RPMI8226 (cell line): ENCODE data around the gene GNAT1.
"Not testable (repeated sequence)": the region's sequence is repeated elsewhere in the genome, so short reads cannot be mapped to it uniquely, and the experiment has no call there.

Experiments
- DNase-seq: peaks from one replicate; pipeline ENCODE4 v3.0.0-alpha.2; 2015

The GNAT1 gene

DNA sequence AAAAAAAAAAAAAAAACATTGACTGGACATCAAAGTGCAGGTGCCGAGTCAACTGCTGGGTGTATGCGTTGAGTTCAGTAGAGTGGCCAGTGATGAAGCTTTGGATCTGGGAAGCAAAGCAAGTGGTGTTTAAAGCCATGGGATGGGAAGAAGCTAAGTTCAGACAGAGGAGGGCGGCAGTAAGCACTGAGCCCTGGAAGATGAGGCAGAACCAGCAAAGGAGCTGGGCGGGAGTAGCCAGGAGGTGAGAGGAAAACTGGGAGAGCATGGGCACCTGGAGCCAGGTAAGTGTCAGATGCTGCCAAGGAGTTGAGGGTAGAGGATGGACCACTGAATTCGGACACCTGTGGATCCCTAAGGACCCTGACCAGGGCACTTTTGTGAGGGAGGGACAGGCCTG lies 33.2 kb downstream of the GNAT1 start:
- no peak for DNase-seq

DNA sequence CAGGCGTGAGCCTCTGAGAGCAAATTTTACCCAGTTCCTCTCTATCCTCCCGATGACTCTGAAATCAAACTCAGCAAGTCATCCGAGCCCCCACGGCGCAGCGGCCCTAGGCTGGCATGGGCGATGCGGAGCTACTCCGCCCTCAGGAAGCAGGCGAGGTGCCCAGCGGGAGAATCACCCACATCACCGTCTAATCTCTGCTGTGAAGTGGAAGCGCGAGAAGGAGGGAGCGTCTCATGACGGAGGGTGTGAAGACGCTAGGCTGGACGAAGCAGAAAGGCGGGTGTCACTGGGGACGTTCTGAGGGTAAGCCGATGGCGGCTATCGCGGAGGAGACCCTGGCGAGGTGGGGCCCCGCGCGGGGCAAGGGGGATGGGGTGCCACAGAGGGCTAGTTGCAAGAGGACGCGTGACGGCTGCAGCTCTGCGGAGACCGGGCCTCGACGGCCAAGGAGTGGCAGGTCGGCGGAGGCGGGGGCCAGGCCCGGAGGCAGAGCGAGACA lies 35.5 kb downstream of the GNAT1 start:
- DNase-seq, result peak; percentile 58

GRCh38 chr3:50227390-50228183 lies 36.2 kb downstream of the GNAT1 start:
- DNase-seq, result peak; percentile 98

DNA sequence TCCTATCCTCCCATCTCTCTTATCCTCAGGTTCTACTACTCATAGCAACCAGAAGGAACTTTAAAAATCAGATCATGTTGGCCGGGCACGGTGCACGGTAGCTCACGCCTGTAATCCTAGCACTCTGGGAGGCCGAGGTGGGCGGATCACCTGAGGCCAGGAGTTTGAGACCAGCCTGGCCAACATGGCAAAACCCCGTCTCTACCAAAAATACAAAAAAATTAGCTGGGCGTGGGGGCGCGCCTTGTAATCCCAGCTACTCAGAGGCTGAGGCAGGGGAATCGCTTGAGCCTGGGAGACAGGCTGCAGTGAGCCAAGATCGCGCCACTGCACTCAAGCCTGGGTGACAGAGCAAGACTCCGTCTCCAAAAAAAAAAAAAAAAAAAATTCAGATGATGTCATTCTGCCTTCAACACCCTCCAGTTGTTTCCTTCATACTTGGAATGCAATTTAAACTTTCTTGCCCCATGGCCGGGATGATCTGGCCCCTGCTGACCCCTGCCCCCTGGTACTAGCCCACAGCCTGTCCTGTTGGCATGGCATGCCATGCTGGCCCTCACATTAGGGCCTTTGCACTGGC lies 36.9 kb downstream of the GNAT1 start:
- DNase-seq, result not testable (repeated sequence)

- DNase-seq, result no peak
Observed at GRCh38 chr3:50229490-50229889, 38.1 kb downstream of the GNAT1 start.

DNA sequence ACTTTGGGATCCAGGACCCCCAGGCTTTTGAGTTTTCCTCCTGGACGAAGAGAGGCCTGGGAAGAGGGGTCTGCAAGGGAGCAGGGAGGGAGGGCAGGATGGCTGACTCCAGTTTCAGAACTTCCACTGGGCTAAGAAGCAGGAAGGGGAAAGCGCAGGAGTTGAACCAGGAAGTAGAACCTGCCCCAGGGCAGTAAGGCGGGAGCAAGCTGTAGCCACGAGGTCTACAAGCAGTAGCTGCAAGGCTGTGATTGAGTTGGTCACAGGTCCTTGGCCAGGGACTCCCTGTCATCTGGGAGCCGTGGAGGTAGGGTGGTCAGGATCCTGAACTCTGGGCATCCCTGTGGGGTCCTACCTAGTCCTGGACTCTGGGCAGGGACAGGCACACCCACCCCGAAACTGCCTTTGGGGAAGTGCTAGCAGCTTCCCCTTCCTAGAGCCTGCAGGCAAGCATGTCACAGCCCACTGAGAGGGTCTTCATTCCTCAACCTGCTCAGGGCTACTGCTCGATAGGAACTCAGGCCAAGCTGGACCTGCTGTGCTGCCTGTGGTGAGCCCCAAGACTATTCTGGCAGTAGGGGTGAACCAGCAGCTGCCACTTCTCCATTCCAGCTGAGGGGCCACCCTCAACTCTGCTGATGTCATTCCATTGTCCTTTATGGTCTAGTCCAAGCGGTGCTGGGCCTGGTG lies 38.8 kb downstream of the GNAT1 start:
- DNase-seq, result no peak

DNA sequence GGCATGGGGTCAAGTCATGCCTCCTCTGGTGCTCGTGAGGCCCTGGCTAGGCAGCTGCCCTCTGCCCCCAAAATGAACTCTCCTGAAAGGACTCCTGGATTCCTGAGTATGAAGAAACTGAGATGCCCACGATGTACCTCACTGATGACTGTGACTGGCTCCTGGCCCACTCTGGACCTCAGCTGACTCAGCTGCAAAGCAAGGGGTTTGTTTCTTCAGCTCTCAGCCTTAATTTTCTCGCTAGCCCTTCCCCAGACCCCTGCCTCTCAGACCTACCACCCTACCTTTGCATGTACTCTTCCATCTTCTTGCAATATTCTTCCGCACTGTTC lies 39.4 kb downstream of the GNAT1 start:
- no peak for DNase-seq

DNA sequence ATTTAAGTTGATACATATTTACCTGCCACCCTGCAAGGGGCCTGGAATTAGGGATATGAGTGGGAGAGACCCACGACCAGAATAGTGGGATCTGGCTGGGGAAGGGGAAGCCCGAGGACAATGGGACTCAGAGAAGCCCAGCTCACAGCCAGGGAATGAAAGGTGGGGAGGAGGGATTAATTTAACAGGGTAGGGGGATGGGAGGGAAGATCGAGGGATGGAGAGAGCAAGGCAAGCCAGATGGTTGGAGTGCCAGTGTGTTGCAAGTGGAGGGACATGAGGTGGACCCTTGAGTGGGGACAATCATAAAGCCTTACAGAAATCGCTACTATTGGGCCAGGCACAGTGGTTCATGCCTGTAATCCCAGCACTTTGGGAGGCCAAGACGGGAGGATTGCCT lies 40.2 kb downstream of the GNAT1 start:
- DNase-seq, result no peak

DNA sequence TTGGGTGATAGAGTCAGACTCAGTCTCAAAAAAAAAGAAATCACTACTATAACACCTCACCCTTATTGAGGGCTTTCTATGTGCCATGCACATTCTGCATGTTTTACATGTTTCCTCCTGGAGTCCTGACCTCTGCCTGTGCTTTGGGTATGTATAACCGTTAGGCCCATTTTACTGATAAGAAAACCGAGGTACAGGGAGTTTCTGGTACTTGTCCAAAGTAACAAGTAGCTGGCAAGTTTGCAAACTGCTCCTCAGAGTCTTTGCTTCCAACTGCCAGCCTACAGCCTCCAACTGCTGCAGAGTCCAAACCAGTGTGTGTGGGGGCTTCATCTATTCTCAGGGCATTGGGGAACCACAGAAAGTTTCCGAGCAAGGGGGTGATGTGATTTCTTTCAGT lies 40.9 kb downstream of the GNAT1 start:
- DNase-seq, result no peak

DNA sequence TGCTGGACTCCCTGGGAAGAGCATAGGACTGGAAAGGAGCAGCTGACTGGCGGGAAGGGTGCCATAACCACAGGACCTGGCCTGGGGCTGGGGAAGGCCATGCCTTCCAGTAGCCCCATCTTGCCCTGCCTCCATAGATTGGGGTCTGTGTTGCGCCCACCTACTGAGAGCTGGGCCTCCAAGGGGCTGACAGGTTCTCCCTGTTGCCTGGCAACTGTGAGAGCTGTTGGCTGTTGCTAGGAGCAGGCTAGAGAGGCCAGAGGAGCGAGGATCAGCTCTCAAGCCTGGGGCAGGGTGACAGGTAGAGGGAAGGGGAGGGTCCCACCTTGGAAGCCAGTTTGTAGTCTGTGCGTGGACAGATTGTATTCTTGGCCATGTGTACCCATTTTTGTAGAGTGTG lies 41.8 kb downstream of the GNAT1 start:
- DNase-seq, result no peak

- DNase-seq, result peak; percentile 99
Observed at GRCh38 chr3:50235716-50236483, 44.5 kb downstream of the GNAT1 start, which contains the start of gene GNAI2. GNAI2 (plus strand) TSS chr3:50236204; CDS start chr3:50236336, 132 bp downstream.

- no peak for DNase-seq
Observed at GRCh38 chr3:50236484-50237132, 45.2 kb downstream of the GNAT1 start.

- DNase-seq, result peak; percentile 35
Observed at GRCh38 chr3:50237133-50237651, 45.8 kb downstream of the GNAT1 start.

DNA sequence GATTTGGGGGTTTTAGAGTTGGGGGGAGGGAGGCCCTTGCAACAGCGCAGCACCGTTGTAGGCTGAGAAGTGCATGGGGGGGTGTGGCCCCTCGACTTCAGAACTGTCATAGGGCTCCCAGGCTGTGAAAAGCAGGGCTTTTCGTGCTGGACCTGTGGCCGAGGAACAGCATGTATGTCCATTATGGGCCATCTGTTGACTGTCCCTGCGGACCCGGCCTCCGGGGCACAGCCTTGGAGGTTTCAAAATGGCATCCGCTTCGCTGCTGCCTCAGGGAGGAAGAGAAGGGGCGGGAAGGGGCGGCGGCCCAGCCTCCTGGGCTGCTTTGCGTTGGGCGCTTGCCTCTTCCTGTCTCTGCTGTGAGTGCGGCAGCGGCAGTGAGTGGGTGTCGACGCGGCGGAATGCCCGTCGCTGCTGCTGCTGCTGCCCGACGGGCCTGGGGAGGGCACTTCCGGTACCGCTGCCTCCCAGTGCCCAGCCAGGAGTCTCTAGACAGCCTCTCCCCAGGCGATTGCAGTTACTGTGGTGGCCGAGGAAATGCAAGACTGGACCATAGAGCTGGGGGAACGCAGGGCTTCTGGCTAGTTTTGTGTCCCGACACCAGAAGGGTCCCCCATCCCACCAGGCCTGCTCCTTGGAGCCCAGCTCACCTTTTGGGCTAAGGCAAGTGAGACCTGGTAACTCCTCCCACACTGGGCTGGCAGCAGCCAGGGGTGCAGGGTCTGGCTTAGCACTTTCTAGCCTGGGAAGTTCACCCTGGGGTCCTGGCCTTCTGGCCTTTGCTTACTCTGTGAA lies 46.5 kb downstream of the GNAT1 start:
- peak; percentile 92 for DNase-seq

DNA sequence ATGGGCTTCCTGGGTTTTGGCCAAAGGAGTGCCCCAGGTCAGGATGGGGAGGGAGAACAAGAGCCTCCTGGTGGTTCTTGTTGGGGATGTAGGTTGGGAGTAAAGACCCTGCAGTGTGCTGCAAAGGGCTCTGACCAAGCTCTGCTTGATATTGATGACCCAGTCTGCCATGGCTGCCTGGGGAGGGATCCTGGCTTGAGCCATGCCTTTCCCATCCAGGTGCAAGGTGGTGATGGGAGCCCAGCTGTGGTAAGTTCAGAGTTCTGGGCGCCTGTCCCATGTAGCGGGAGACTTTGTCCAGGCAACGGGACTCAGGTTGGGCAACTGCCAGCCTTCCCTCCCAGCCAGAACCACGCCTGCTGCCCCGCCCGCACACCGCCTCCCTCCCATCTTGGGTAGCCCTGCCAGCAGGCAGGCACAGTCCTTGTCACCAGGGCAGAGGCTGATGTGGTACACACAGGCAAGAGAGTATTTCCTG lies 47.2 kb downstream of the GNAT1 start:
- DNase-seq, result peak; percentile 72

DNA sequence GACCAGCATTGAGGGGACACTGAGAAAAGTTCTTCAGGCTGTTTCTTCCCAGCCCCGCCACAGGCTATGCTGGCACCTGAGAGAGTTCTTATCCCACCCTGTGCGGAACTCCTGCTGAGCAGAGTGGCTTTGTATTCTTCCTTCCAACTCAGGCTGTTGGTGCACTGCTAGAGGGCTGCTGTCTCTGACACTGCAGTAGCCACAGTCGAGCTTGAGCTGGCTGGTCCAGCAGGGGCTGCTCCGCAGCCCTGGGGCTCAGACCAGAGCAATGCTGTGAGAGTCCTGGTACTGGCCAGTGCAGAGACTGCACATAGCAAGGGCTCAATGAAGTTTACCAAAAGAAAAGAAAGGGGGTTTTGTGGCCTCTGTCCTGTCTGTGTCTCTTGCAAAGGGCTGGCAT lies 48.2 kb downstream of the GNAT1 start:
- DNase-seq, result no peak

GRCh38 chr3:50241163-50241562 lies 49.8 kb downstream of the GNAT1 start:
- DNase-seq, result no peak

GRCh38 chr3:50241713-50242380 lies 50.4 kb downstream of the GNAT1 start:
- no peak for DNase-seq

DNA sequence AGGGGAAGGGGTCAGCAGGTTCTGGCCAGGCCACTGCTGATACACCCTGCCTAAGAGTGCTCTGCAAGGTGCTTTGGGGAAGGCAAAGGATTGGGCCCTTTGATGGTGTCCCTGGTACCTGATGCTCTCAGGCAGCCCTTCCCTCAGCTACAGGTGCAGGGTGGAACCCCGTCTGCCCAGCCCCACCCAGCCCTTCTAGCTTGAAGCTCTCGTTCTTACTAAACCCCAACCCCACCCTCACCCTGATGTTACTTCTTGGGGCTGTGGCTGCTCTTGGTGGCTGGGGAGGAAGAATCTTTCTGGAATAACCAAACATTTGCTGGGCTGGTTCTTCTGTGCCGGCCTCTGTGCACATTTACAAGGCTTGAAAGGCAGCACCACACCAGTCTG lies 51.0 kb downstream of the GNAT1 start:
- DNase-seq, result no peak

DNA sequence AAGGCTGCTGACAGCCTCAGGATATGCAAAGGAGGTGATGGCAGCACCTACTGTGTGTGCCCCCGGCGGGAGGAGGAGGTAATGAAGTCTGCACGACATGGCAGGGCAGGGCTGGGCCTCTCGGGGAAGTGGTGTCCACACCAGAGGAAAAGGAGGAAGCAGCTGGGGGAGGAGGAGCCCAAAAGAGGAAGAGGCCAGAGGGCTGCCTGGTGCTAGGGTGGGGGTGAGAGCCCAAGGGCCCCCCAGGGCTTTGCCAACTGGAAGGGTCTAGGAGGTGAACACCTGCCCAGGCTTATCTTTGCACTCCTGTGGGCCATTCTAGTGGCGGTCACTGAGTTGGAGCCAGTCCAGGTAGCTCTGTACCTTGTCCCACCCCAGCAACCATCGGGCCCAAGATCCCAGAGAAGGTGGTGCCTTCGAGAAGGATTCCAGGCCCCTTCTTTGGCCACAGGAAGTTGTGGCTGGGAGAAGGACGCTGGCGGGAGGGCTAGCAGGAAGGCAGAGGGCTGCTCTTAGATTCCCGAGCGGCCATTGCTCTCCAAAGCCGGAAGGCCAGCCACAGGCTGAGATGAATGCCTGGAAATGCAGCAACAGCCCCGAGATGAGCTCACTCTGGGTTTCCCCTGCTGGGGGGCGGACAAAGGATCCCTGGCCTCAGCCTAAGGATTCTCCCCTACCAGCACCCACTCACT lies 51.6 kb downstream of the GNAT1 start:
- DNase-seq, result peak; percentile 26
